Colonic mucosa (tissue), 4 donors: Measurements from ENCODE around the gene ZBTB24. TPM values are rescaled to one million over a fixed set of nuclear protein-coding genes. Genes with fewer than 3 reads are reported as not detected.

Source experiments
- DNase-seq: peaks from one replicate; pipeline ENCODE4 v3.0.0-alpha.2; 2020
- H3K27ac ChIP-seq: fragments of 200-600 bp; one replicate; pipeline ENCODE4 v1.8.0; 2021
- H3K27me3 ChIP-seq: fragments of 200-600 bp; one replicate; pipeline ENCODE4 v1.8.0; 2021
- H3K36me3 ChIP-seq: fragments of 200-600 bp; one replicate; pipeline ENCODE4 v1.8.0; 2021
- H3K4me1 ChIP-seq: fragments of 200-600 bp; one replicate; pipeline ENCODE4 v1.8.0; 2021; ENCODE audit warnings: mild to moderate bottlenecking
- H3K4me3 ChIP-seq: fragments of 200-600 bp; one replicate; pipeline ENCODE4 v1.8.0; 2021
- H3K9ac ChIP-seq, 2 donors: one replicate each; pipeline ENCODE4 v1.7.0; 2013; ENCODE audit warnings: control low read depth in 2 of 2, low read depth in 2 of 2, low read length in 2 of 2
- H3K9me3 ChIP-seq: fragments of 200-600 bp; one replicate; pipeline ENCODE4 v1.8.0; 2021
- intact Hi-C: fragments of 100-400 bp; cut with DNase I; formaldehyde crosslinking; loops from one replicate; pipeline ENCODE4 v1.14.1; 2022
- total RNA-seq, 2 donors: library from RNA; stranded (reverse); fragmentation: NEBNext Ultra II Directional in 1 of 2; extraction: Animal tissue kit (Norgen Biotek cat#: 25700) in 1 of 2; gene quantifications; one replicate each; pipeline ENCODE4 v1.2.1, GENCODE V29; 2021
- TF ChIP-seq, protein P1 (sequence below): fragments of 200-600 bp; IDR thresholded peaks from one replicate; pipeline ENCODE4 v1.8.0; 2022; ENCODE audit warnings: antibody characterized with exemption, mild to moderate bottlenecking
- donor health status: healthy.
- donor health status: DM: no; HTN: no; CAD: no.
- donor health status: DM: no; HTN: no; CAD: no.

Gene ZBTB24
- total RNA-seq, 2 donors from 2014 or later = 5.4 to 7.6 TPM

DNA sequence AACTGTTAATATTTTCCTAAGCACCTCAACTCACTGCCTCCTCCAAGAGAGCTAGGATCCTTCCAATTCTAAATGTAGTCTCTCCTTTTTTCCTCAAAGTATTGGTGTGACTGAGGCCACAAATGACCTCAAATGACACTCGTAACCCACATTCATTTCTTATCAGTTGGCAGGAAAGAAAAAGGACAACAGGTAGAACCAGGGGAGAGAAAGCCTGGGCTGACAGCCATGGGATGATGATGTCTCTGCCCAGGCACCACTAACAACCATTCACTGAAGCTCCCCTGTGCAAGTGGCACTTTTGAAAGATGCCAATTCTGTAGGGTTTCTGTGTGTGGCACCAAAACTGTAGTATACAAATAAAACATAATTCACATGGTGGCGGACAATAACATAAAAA lies 7.4 kb downstream of the ZBTB24 start:
- intact Hi-C loops = no loop called here
- H3K4me1 ChIP-seq = no peaks in the 10 kb centered on the region
- peaks cover 7% of the 10 kb centered on the region for H3K36me3 ChIP-seq
- H3K9ac ChIP-seq = no peak overlapping the region
- H3K27me3 ChIP-seq = no peaks in the 10 kb centered on the region
- TF ChIP-seq, protein P1, sequence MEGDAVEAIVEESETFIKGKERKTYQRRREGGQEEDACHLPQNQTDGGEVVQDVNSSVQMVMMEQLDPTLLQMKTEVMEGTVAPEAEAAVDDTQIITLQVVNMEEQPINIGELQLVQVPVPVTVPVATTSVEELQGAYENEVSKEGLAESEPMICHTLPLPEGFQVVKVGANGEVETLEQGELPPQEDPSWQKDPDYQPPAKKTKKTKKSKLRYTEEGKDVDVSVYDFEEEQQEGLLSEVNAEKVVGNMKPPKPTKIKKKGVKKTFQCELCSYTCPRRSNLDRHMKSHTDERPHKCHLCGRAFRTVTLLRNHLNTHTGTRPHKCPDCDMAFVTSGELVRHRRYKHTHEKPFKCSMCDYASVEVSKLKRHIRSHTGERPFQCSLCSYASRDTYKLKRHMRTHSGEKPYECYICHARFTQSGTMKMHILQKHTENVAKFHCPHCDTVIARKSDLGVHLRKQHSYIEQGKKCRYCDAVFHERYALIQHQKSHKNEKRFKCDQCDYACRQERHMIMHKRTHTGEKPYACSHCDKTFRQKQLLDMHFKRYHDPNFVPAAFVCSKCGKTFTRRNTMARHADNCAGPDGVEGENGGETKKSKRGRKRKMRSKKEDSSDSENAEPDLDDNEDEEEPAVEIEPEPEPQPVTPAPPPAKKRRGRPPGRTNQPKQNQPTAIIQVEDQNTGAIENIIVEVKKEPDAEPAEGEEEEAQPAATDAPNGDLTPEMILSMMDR = no peak
- H3K9me3 ChIP-seq = no peaks in the 10 kb centered on the region
- DNase-seq = no peak
- no peak overlapping the region for H3K27ac ChIP-seq
- H3K4me3 ChIP-seq = no peak overlapping the region

DNA sequence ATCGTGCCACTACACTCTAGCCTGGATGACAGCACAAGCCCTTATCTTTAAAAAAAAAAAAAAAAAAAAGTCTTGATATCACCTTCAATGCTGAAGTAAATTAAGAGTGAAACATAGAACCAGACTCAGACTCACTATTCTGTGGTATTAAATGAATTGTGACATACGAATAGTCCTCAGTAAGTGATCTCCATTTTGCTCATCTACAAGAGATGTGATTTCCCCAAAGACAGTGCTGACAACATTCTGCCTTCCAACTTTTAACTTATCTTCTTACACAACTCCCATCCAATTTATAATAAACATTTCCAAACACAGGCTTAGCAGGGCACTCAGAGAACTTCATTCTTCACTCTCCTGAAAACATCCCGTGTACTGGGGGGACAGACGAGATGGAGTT lies 8.0 kb downstream of the ZBTB24 start:
- intact Hi-C loops = no loop called here

DNA sequence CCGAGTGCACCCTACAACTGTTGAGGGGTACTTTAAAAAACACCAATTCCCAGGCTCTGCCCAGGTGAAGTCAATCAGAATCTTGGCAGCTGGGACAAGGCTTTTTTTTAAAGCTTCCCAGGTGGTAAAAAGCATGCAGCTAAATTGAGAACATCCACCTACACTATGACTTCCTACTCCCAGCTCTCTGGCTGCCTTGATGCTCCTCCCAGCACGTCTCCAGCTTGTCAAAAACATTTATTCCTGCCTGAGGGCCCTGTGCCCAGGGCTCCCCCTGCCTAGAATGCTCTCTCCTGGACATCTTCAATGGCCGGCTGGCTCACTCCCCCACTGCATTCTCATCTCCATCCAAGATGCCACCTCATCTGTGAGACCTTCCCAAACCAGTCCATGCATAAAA lies 9.9 kb downstream of the ZBTB24 start:
- Histone ChIP-seq H3K27me3 (no peaks in the 10 kb centered on the region), H3K27ac (no peak overlapping the region), H3K9ac (no peak overlapping the region), H3K36me3 (peaks cover 7% of the 10 kb centered on the region), H3K4me1 (no peaks in the 10 kb centered on the region), H3K4me3 (no peak overlapping the region), H3K9me3 (no peaks in the 10 kb centered on the region)
- TF ChIP-seq, protein P1 = no peak
- DNase-seq = no peak
- intact Hi-C loops = no loop called here

More for the DNA sequence above, 8.0 kb downstream of the ZBTB24 start:
- TF ChIP-seq, protein P1 = no peak
- Histone ChIP-seq H3K27ac (no peak overlapping the region), H3K9me3 (no peaks in the 10 kb centered on the region), H3K9ac (no peak overlapping the region), H3K36me3 (peaks cover 7% of the 10 kb centered on the region), H3K27me3 (no peaks in the 10 kb centered on the region), H3K4me3 (no peak overlapping the region), H3K4me1 (no peaks in the 10 kb centered on the region)
- DNase-seq = no peak

DNA sequence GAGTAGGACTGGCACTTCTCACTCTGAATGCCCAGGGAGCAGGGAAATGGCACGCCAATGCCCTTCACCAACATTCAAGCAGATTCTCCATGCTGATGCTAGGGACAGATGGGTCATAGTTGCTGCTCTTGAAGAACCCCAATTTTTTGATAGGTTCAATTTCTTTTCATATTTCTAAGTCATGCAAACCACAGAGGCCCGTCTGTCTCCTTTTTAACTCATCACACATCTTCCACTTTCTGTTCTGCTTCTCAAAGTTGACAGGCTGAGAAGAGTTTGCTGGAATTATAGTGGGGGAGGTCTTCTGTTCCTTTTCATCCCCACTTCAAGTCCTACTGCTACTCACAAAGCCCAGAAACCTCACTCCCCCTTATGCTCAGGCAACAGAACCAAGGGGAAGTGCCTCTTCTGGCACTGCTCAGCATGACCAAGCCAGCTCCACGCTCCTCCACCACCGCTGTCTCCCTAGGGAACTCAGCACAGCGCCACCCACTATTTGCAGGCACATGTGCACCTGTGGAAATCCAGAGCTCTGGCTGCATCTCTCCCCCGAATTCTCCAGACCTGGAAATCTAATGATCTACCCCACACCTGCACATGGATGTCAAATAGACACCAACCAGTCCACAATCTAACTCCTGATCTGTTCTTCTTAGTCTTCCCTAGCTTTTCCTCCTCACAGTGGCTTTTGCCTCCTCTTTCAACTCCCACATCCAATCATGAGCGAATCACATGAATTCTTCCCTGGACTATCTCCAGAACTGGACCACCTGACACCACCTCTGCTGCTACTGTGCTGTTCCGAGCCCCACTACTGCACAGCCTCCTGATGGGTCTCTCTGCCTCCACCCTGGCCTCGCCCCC lies 10.7 kb downstream of the ZBTB24 start:
- no peak overlapping the region for H3K27ac ChIP-seq
- no peaks in the 10 kb centered on the region for H3K4me1 ChIP-seq
- intact Hi-C loops = no loop called here
- H3K9me3 ChIP-seq = no peaks in the 10 kb centered on the region
- H3K27me3 ChIP-seq = no peaks in the 10 kb centered on the region
- H3K4me3 ChIP-seq = no peak overlapping the region
- H3K36me3 ChIP-seq = peaks cover 7% of the 10 kb centered on the region
- TF ChIP-seq, protein P1 = no peak
- no peak overlapping the region for H3K9ac ChIP-seq
- DNase-seq = no peak

DNA sequence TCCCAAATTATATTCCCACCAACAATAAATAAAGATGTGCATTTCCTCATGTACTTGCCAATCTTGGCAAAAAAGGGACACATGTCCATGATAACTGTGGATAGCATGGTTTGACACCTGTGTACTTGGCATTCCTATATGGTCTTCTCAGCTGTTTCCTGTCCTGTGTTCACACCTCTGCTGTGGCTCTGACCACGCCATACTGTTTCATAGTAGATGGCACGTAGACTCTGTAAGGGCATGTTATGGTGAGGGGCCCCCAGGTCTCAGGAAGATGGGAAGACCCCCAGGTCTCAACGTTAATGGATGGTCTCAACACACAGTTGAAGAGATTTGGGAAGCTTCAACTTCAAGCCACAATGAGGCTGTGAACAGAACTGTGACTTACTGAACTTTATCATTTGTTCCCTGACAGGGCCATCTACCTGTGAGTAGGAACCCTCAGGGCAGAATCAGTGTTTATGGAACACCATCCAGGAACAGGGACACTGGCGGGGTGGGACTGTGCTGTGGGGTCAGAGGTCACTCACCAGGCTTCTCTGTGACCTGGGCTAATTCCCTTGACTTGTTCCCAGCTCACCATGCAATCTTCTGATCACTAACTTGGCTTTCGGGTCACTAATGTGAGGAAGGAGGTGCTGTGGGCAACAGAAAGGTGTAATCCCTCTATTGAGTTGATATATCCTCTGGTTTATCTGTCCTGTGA lies 11.8 kb downstream of the ZBTB24 start:
- intact Hi-C loops = no loop called here
- H3K36me3 ChIP-seq = peaks cover 7% of the 10 kb centered on the region

More for the DNA sequence above, 11.8 kb downstream of the ZBTB24 start:
- no peaks in the 10 kb centered on the region for H3K9me3 ChIP-seq
- no peak overlapping the region for H3K27ac ChIP-seq
- H3K4me1 ChIP-seq = no peaks in the 10 kb centered on the region
- DNase-seq = no peak
- no peak overlapping the region for H3K9ac ChIP-seq
- TF ChIP-seq, protein P1 = no peak
- H3K27me3 ChIP-seq = no peaks in the 10 kb centered on the region
- H3K4me3 ChIP-seq = no peak overlapping the region
